ENCODE measurements around the gene CAMKMT. TPM values are rescaled to one million over a fixed set of nuclear protein-coding genes. Genes with fewer than 3 reads are reported as not detected.
A peak's percentile ranks its signal among the peaks of the same experiment; 100 is the strongest.

Gene CAMKMT
- total and polyA plus RNA-seq, 2 experiments from 2014 or later = 26.5 to 29.5 TPM

DNA sequence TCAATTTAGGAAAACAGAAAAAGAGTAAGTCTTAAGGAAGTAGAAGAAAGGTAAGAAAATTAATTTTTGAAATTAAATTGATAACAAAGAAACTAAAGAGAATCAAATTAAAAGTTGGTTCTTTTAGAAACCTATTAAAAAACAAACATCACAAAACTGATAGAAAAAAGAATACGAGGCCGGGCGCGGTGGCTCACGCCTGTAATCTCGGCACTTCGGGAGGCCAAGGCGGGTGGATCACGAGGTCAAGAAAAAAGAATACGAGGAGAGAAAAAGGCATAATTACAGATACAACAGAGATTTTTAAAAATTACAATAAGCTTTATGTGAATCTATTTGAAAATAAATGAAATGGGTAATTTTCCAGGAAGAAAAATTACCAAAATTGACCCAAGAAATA lies 12.2 kb upstream of the CAMKMT start:
- Histone ChIP-seq H3K79me2 (replicated peaks; ENCODE audit: insufficient read depth) (no peaks in the 10 kb centered on the region; the same call in 1 of the 2 replicates), H3K4me1 (ENCODE audit: insufficient read depth) (no peaks in the 10 kb centered on the region; the same call in 1 of the 2 replicates), H3K27ac (ENCODE audit: low read depth) (no peak overlapping the region), H3K4me3 (no peak overlapping the region), H4K20me1 (replicated peaks; ENCODE audit: insufficient read depth) (no peaks in the 10 kb centered on the region; the same call in 1 of the 2 replicates), H2AFZ (no peak overlapping the region), H3K9me2 (ENCODE audit: insufficient read depth) (no peaks in the 10 kb centered on the region), H3K27me3 (ENCODE audit: insufficient read depth) (no peaks in the 10 kb centered on the region), H3K36me3 (ENCODE audit: insufficient read depth) (no peaks in the 10 kb centered on the region), H3F3A (replicated peaks; ENCODE audit: low read depth) (no peaks in the 10 kb centered on the region), H3K4me2 (no peak overlapping the region)
- Mint-ChIP-seq H3K27ac (no peak overlapping the region), H3K36me3 (ENCODE audit: low read depth) (no peaks in the 10 kb centered on the region), H3K4me1 (peaks cover 13% of the 10 kb centered on the region), H3K4me3 (no peak overlapping the region), H3K9me3 (no peaks in the 10 kb centered on the region), H3K27me3 (ENCODE audit: insufficient read depth, low read depth, poor library complexity) (peaks cover 1% of the 10 kb centered on the region)
- TF ChIP-seq, protein P1, sequence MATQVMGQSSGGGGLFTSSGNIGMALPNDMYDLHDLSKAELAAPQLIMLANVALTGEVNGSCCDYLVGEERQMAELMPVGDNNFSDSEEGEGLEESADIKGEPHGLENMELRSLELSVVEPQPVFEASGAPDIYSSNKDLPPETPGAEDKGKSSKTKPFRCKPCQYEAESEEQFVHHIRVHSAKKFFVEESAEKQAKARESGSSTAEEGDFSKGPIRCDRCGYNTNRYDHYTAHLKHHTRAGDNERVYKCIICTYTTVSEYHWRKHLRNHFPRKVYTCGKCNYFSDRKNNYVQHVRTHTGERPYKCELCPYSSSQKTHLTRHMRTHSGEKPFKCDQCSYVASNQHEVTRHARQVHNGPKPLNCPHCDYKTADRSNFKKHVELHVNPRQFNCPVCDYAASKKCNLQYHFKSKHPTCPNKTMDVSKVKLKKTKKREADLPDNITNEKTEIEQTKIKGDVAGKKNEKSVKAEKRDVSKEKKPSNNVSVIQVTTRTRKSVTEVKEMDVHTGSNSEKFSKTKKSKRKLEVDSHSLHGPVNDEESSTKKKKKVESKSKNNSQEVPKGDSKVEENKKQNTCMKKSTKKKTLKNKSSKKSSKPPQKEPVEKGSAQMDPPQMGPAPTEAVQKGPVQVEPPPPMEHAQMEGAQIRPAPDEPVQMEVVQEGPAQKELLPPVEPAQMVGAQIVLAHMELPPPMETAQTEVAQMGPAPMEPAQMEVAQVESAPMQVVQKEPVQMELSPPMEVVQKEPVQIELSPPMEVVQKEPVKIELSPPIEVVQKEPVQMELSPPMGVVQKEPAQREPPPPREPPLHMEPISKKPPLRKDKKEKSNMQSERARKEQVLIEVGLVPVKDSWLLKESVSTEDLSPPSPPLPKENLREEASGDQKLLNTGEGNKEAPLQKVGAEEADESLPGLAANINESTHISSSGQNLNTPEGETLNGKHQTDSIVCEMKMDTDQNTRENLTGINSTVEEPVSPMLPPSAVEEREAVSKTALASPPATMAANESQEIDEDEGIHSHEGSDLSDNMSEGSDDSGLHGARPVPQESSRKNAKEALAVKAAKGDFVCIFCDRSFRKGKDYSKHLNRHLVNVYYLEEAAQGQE (IDR thresholded peaks at IDR 0.05; ENCODE audit: unreplicated experiment) = no peak
- no peak for TF ChIP-seq ZNF331 (CRISPR knock-in tag; IDR thresholded peaks at IDR 0.05; ENCODE audit: low read depth)
- no peak for TF ChIP-seq ZNF114 (CRISPR knock-in tag; IDR thresholded peaks at IDR 0.05)
- no peak for TF ChIP-seq CREB1 (CRISPR knock-in tag; IDR thresholded peaks at IDR 0.05; ENCODE audit: low read depth)
- no peak for TF ChIP-seq JUNB (IDR thresholded peaks at IDR 0.05; ENCODE audit: unreplicated experiment)
- TF ChIP-seq, protein P2, sequence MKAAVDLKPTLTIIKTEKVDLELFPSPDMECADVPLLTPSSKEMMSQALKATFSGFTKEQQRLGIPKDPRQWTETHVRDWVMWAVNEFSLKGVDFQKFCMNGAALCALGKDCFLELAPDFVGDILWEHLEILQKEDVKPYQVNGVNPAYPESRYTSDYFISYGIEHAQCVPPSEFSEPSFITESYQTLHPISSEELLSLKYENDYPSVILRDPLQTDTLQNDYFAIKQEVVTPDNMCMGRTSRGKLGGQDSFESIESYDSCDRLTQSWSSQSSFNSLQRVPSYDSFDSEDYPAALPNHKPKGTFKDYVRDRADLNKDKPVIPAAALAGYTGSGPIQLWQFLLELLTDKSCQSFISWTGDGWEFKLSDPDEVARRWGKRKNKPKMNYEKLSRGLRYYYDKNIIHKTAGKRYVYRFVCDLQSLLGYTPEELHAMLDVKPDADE (IDR thresholded peaks at IDR 0.05) = no peak
- no peak for TF ChIP-seq EZH2phosphoT487 (IDR thresholded peaks at IDR 0.05; ENCODE audit: unreplicated experiment)
- ATAC-seq (no peak), DNase-seq (ENCODE audit: low spot score) (no peak)

DNA sequence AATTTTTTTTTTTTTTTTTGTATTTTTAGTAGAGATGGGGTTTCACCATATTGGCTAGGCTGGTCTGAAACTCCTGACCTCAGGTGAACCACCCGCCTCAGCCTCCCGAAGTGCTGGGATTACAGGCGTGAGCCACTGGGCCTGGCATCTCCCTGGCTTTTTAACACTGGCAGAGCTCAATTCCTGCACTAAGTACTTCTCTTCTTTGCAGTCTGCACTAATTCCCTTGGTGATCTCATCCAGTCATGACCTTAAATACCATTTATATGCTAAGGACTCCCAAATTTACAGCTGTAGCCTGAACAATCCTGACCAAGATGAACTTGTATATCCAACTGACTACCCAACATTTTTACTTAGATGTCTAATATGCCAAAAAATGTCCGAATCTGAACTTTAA lies 10.7 kb upstream of the CAMKMT start:
- no peak overlapping the region for H2AFZ ChIP-seq
- Mint-ChIP-seq H3K4me3 (no peak overlapping the region), H3K4me1 (peaks cover 13% of the 10 kb centered on the region), H3K27ac (no peak overlapping the region), H3K36me3 (ENCODE audit: low read depth) (no peaks in the 10 kb centered on the region), H3K9me3 (no peaks in the 10 kb centered on the region), H3K27me3 (ENCODE audit: insufficient read depth, low read depth, poor library complexity) (peaks cover 1% of the 10 kb centered on the region)
- H3K4me1 ChIP-seq (ENCODE audit: insufficient read depth) = no peaks in the 10 kb centered on the region; the same call in 1 of the 2 replicates
- H3K27me3 ChIP-seq (ENCODE audit: insufficient read depth) = no peaks in the 10 kb centered on the region
- peak; percentile 67 for ATAC-seq
- no peaks in the 10 kb centered on the region for H3F3A ChIP-seq (replicated peaks; ENCODE audit: low read depth)
- H3K4me3 ChIP-seq = no peak overlapping the region
- H3K9me2 ChIP-seq (ENCODE audit: insufficient read depth) = no peaks in the 10 kb centered on the region
- no peaks in the 10 kb centered on the region for H3K36me3 ChIP-seq (ENCODE audit: insufficient read depth)
- no peak overlapping the region for H3K4me2 ChIP-seq
- H3K27ac ChIP-seq (ENCODE audit: low read depth) = 0 out of 2 replicates have a peak overlapping the region, but pooled peaks have one; percentile 60
- peak; percentile 6 for DNase-seq (ENCODE audit: low spot score)
- H3K79me2 ChIP-seq (replicated peaks; ENCODE audit: insufficient read depth) = no peaks in the 10 kb centered on the region; the same call in 1 of the 2 replicates
- H4K20me1 ChIP-seq (replicated peaks; ENCODE audit: insufficient read depth) = no peaks in the 10 kb centered on the region; the same call in 1 of the 2 replicates
- TF ChIP-seq EZH2 (IDR thresholded peaks at IDR 0.05; ENCODE audit: low read depth, unreplicated experiment) = no peak
- TF ChIP-seq, protein P3, sequence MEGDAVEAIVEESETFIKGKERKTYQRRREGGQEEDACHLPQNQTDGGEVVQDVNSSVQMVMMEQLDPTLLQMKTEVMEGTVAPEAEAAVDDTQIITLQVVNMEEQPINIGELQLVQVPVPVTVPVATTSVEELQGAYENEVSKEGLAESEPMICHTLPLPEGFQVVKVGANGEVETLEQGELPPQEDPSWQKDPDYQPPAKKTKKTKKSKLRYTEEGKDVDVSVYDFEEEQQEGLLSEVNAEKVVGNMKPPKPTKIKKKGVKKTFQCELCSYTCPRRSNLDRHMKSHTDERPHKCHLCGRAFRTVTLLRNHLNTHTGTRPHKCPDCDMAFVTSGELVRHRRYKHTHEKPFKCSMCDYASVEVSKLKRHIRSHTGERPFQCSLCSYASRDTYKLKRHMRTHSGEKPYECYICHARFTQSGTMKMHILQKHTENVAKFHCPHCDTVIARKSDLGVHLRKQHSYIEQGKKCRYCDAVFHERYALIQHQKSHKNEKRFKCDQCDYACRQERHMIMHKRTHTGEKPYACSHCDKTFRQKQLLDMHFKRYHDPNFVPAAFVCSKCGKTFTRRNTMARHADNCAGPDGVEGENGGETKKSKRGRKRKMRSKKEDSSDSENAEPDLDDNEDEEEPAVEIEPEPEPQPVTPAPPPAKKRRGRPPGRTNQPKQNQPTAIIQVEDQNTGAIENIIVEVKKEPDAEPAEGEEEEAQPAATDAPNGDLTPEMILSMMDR (conservative IDR thresholded peaks at IDR 0.05; ENCODE audit: low read depth in 2 of 2) = no peak
- TF ChIP-seq ZNF331 (CRISPR knock-in tag; IDR thresholded peaks at IDR 0.05; ENCODE audit: low read depth) = no peak
- no peak for TF ChIP-seq CREB1 (CRISPR knock-in tag; IDR thresholded peaks at IDR 0.05; ENCODE audit: low read depth)

Data from GM23338 (cell line).